ENCODE data around the gene CDT1. TPM values are rescaled to one million over a fixed set of nuclear protein-coding genes. Genes with fewer than 3 reads are reported as not detected.

Gene CDT1
- total and polyA plus RNA-seq, 5 experiments from 2014 or later: 0.13 to 0.74 (median 0.36) TPM; not detected in 1

DNA sequence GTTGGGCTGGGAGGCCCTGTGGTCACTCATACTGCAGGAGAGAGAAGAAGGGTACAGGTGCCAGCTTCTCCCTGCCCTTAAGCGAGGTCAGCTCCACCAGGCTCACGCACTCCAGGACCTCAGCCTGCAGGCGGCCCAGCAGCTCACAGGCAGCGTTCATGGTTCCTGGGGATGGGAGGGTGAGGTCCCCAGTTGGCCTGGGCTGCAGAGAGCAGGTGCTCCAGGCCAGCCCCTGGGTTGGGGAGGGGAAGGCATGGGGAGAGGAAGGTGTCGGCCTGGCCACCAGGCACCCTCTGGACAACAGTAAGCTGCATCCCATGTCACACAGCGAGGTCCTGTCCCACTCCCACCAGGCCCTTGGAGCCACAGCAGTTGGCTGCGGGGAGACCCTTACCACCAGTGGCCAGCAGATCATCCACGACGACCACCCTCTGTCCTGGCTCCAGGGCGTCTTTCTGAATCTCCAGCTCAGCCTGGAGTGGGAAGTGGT lies 6.1 kb downstream of the CDT1 start:
- H3K27ac Mint-ChIP-seq: peak overlapping the region in 4 of 10 donors; percentile 37 to 91 (median 60)
- no peak for ATAC-seq
- H3K36me3 Mint-ChIP-seq: peaks cover 0 to 12% (median 0%) of the 10 kb centered on the region in 3 donors

DNA sequence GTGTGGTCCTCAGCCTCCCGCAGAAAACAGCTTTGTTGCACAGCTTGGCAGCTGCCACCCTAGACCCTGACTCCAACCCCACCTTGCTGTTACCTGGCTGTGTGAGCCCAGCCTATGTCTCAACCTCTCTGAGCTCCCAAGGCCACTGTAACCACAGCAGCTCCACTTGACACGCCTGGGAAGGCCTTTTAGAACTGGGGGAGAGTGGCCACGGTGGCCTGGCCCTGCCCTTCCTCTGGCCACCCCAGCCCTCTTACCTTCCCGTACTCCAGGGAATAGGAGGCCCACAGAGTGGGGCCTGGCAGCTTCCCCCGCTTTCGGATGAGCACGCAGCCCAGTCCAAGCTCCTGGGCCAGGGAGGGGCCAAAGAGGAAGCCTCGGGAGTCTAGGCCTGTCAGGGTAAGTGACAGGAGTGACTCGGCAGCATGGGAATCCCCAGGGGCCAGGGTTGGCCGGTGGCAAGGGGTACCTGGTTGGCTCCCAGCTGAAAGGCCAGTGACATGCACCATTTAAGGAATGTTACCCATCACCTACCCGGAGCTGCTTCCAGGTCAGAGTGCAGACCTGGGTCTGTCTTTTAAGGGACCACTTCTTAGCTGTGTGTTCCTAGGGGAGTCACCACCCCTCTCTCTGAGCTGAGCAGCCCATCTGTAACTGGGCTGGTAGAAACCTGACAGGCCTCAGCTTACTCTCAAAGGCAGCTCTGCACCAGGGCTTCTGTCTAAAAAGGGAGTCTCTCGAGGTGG lies 6.8 kb downstream of the CDT1 start:
- Mint-ChIP-seq H3K27me3 (no peaks in the 10 kb centered on the region), H3K4me3 (peak overlapping the region; percentile 82 to 97 (median 91)), H3K4me1 (peaks cover 3 to 26% (median 22%) of the 10 kb centered on the region in 4 donors), H3K9me3 (no peaks in the 10 kb centered on the region), H3K36me3 (peaks cover 0 to 12% (median 0%) of the 10 kb centered on the region in 3 donors), H3K27ac (peak overlapping the region in 8 of 10 donors; percentile 41 to 99 (median 86))
- ATAC-seq (no peak), DNase-seq (no peak)
- POLR2A ChIA-PET: interaction anchor here (0.8 to 5.4 kb wide), 10 partner anchors 7 to 404 kb away, joined by 3 to 59 read pairs (median 20); partner anchors contain the start of genes CDT1, GALNS, PIEZO1 and TRAPPC2L

More for the DNA sequence above, 6.1 kb downstream of the CDT1 start:
- Mint-ChIP-seq H3K4me3 (peak overlapping the region in 8 of 10 donors; percentile 33 to 97 (median 90)), H3K4me1 (peaks cover 3 to 26% (median 22%) of the 10 kb centered on the region in 4 donors), H3K27me3 (no peaks in the 10 kb centered on the region), H3K9me3 (no peaks in the 10 kb centered on the region)
- POLR2A ChIA-PET: interaction anchor here (0.8 to 5.4 kb wide), 7 partner anchors 10 to 405 kb away, joined by 3 to 59 read pairs (median 26); partner anchors contain the start of genes GALNS, PIEZO1 and TRAPPC2L
- no peak for DNase-seq

DNA sequence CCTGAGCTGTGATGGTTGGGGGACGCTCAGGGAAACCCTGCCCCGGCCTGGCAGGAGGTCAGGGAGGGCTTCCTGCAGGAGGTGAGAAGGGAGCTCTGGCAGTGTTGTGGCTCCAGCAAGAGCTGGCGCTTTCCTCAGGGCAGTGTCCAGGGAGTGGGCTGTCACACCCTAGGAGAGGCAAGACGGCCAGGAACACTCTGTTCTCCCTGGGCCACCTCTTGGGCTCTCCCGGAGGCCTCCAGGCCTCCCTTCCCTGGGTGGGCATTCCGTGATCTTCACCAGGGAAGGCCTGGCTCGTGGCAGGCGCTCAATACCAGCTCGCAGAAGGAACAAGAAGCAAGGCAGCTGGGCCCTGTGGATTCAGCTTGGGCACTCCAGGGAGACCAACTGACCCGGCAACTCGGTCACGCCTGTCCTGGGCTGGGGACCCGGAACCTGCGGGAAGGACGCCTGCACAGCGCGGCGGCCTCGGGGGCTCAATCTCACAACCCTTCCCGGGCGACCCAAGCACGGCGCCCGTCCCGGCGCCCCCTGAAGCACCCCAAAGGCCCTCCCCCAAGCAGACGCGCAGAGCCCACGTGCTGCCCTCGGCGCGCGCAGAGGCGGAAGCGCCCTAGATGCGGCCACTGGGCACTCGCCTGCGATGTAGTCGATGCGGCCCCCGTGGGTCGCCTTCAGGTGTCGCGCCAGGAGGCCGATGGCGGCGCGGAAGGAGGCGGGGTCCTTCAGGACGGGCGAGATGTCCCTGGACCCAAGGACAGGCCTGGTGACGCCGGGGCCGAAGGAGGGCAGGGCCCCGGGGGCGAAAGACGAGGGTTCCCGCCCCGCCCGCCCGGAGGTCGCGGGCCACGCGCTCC lies 7.6 kb downstream of the CDT1 start:
- Mint-ChIP-seq H3K9me3 (no peaks in the 10 kb centered on the region), H3K4me1 (peaks cover 3 to 26% (median 22%) of the 10 kb centered on the region in 4 donors)
- ATAC-seq: peak; percentile 64 to 68

DNA sequence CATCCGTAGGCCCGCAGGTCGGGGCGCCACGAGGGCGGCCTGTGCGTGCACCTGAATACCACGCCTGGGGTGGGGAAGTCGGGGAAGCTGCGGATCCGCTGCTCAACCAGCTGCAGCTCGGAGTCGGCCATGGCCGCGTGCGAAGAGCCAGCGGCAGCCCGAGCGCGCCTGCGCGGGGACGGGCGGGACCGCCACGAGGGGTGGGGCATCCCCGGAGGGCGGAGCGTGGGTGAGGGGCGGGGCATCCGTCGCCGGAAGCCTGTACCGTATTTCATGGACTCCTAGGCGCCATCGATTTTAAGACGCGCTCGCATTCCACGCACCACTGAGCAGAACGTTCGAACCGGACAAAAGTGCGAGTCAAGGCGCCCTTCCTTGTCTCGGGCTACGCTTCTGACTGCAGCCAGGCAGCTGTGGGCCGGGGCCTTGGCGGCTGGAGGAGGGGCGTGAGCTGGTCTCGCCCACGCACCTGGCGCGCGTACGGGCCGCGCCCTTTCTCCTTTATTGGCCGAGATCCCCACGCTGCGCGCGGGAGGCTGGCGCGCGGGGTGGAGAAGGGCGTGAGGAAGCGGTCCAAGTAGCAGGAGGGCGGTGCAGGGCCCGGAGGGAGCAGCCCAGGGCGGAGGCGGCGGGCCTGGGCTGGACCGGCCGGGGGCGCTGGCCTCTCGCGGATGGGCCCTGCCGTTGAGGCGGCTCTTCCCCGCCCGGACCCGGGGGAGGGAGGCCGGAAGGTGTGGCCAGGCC lies 8.4 kb downstream of the CDT1 start, which contains the start of gene APRT:
APRT (minus strand) TSS at position 160 of the 744 bp plus-strand sequence; CDS start at position 131, 29 bp downstream.
- Mint-ChIP-seq H3K4me3 (peak within 1 kb of the TSS; percentile 94 to 98 (median 96)), H3K4me1 (peaks cover 3 to 26% (median 22%) of the 10 kb centered on the region in 4 donors), H3K27me3 (no peaks in the 10 kb centered on the region), H3K27ac (peak within 1 kb of the TSS; percentile 81 to 99 (median 97)), H3K9me3 (no peaks in the 10 kb centered on the region), H3K36me3 (peaks cover 0 to 12% (median under 1%) of the 10 kb centered on the region in 3 donors)
- POLR2A ChIA-PET: interaction anchor here (0.6 to 5.4 kb wide), 21 partner anchors 9 to 429 kb away, joined by 3 to 59 read pairs (median 4); partner anchors contain the start of genes CDT1, GALNS, PIEZO1 and TRAPPC2L
- peak; percentile 93 to 99 (median 98) for DNase-seq
- ATAC-seq: peak; percentile 83 to 88

More for the DNA sequence above, 7.6 kb downstream of the CDT1 start:
- POLR2A ChIA-PET: interaction anchor here (0.6 to 5.4 kb wide), 18 partner anchors 8 to 407 kb away, joined by 3 to 59 read pairs (median 7); partner anchors contain the start of genes CDT1, GALNS, PIEZO1 and TRAPPC2L
- Mint-ChIP-seq H3K27me3 (no peaks in the 10 kb centered on the region), H3K27ac (peak overlapping the region; percentile 81 to 99 (median 93)), H3K36me3 (peaks cover 0 to 12% (median 0%) of the 10 kb centered on the region in 3 donors), H3K4me3 (peak overlapping the region; percentile 82 to 97 (median 91))
- DNase-seq: peak in 9 of 10 donors; percentile 56 to 81 (median 66)

DNA sequence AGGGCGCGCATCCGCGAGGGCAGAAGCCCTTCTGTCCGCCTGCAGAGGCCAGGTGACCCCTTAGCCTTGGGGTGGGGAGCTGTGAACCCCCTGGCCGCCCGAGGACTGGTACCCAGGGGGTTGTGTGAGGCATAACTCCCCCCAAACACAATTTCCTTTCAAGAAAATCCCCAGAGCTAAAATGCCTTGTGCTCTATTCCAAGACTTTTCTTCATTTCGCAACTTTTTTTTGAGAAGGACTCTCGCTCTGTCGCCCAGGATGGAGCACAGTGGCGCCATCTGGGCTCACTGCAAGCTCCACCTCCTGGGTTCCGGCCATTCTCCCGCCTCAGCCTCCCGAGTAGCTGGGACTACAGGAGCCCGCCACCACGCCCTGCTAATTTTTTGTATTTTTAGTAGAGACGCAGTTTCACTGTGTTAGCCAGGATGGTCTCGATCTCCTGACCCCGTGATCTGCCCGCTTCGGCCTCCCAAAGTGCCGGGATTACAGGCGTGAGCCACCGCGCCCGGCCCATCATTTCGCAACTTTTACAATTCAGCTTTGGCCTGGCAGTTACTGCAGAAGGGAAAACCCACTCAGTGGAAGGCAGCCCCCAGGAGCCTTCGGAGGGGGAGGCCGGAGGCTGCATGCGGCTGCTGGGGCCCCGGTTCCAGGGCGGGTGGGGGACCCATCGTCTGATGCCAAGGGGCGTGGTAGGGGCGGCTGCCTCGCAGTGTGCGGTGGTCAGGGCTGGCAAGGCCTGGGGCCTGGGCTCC lies 9.1 kb downstream of the CDT1 start:
- no peak for DNase-seq
- no peak for ATAC-seq
- POLR2A ChIA-PET: interaction anchor here (0.6 to 5.4 kb wide), 19 partner anchors 9 to 428 kb away, joined by 3 to 59 read pairs (median 4); partner anchors contain the start of genes CDT1, GALNS, PIEZO1 and TRAPPC2L

DNA sequence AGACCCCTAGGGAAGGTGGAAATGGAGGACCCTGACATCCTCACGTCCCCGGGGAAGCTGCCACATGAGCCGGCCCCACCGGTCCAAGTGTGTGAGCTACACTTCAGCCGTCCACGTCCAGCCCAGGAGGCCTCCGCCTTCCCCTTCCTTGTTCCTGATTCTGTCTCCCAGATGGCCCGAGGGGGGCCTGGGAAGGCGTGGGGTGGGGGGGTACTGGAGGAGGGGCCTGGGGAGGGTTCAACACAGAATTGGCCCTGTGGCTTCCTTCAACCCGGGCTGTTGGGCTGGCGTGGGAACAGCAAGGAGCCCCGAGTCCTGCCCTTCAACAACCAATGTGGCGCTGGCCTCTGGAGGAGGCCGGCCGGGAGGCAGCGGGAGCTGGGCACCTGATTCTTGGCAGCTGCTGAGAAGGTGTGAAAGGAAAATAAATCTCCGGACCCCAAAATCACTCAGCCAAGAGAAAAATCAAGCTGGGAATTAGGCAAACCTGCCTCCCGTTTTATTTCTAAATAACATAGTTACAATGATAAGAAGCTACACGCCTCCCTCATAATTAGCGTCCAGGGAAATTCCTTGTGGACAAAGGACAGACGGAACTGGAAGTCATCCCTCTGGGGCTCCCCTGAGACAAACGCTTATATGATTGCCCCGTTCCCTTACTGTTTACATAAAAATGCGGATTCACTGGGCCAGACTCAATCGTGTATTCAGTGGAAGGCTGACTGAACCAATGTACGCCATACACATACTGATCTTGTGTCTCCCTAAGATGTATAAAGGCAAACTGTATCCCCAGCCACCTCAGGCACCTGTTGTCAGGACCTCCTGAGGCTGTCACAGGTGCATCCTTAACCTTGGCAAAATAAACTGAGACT lies 9.9 kb downstream of the CDT1 start:
- no peaks in the 10 kb centered on the region for H3K27me3 Mint-ChIP-seq
- no peak overlapping the region for H3K27ac Mint-ChIP-seq
- peaks cover 0 to 8% (median 1%) of the 10 kb centered on the region in 3 donors for H3K36me3 Mint-ChIP-seq
- POLR2A ChIA-PET: interaction anchor here (0.9 to 5.4 kb wide), 6 partner anchors 12 to 404 kb away, joined by 3 to 59 read pairs (median 8); partner anchors contain the start of genes GALNS, PIEZO1, TRAPPC2L and ZNF778
- H3K4me3 Mint-ChIP-seq: peak overlapping the region in 9 of 10 donors; percentile 13 to 84 (median 59)
- peaks cover 1 to 26% (median 22%) of the 10 kb centered on the region in 4 donors for H3K4me1 Mint-ChIP-seq
- DNase-seq: no peak
- H3K9me3 Mint-ChIP-seq: no peaks in the 10 kb centered on the region
- no peak for ATAC-seq

More for the DNA sequence above, 9.1 kb downstream of the CDT1 start:
- peaks cover 0 to 12% (median 1%) of the 10 kb centered on the region in 3 donors for H3K36me3 Mint-ChIP-seq
- H3K27me3 Mint-ChIP-seq: no peaks in the 10 kb centered on the region
- H3K27ac Mint-ChIP-seq: peak overlapping the region in 7 of 10 donors; percentile 4 to 86 (median 75)
- H3K4me3 Mint-ChIP-seq: peak overlapping the region; percentile 71 to 94 (median 80)
- peaks cover 1 to 26% (median 22%) of the 10 kb centered on the region in 4 donors for H3K4me1 Mint-ChIP-seq
- no peaks in the 10 kb centered on the region for H3K9me3 Mint-ChIP-seq

DNA sequence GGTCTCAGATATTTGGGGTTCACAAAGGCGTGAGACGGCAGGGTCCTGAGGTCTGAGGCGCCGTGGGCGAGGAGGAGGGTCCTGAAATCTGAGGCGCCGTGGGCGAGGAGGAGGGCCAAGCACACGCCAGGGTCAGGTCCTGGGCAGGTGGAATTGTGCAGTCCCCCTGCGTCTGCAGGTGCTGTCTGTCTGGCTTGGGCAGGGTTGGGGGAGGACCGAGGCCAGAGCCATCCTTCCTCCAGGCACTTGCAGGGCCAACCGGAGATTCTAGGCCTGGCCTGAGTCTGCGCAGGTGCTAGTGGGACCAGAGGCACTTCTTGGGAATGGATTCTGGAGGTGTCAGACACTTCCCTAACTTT lies 10.5 kb downstream of the CDT1 start:
- DNase-seq (no peak), ATAC-seq (no peak)
- H3K27ac Mint-ChIP-seq: no peak overlapping the region
- H3K36me3 Mint-ChIP-seq: peaks cover 0 to 5% (median 1%) of the 10 kb centered on the region in 3 donors
- H3K27me3 Mint-ChIP-seq: no peaks in the 10 kb centered on the region
- H3K4me1 Mint-ChIP-seq: peaks cover 1 to 24% (median 22%) of the 10 kb centered on the region in 4 donors
- no peaks in the 10 kb centered on the region for H3K9me3 Mint-ChIP-seq
- peak overlapping the region in 6 of 10 donors; percentile 13 to 72 (median 61) for H3K4me3 Mint-ChIP-seq
- POLR2A ChIA-PET: interaction anchor here (0.9 to 5.4 kb wide), 3 partner anchors 13 to 43 kb away, joined by 3 to 59 read pairs (median 4); partner anchors contain the start of genes GALNS and TRAPPC2L

DNA sequence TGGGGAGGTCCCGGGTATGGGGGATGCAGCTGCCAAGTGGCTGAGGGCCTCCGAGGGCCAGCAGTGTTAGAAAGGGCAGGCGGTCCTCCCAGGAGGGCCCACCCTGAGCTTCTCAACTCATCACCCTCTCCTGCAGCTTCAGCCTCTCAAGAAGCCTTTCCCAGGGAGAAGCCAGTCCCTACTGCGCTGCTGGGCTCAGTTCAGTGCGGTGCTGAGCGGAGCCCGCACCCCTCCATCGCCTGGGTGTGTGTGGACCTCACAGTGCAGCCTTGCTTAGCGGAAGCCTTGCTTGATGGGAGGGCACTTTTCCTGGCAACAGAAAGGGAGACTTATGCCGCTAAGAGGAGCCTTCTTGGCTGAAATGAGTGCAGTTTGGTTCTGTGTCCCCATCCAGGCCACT lies 11.6 kb downstream of the CDT1 start:
- Mint-ChIP-seq H3K27me3 (no peaks in the 10 kb centered on the region), H3K4me3 (no peak overlapping the region), H3K9me3 (no peaks in the 10 kb centered on the region), H3K36me3 (peaks cover 0 to 1% (median 0%) of the 10 kb centered on the region in 3 donors), H3K4me1 (peaks cover 1 to 17% (median 15%) of the 10 kb centered on the region in 4 donors), H3K27ac (peak overlapping the region in 1 of 10 donors; percentile 7)
- POLR2A ChIA-PET: interaction anchor here (0.9 kb wide), 1 partner anchor 41 kb away, joined by 5 read pairs; the partner anchor contains the start of genes GALNS and TRAPPC2L
- no peak for DNase-seq
- no peak for ATAC-seq

DNA sequence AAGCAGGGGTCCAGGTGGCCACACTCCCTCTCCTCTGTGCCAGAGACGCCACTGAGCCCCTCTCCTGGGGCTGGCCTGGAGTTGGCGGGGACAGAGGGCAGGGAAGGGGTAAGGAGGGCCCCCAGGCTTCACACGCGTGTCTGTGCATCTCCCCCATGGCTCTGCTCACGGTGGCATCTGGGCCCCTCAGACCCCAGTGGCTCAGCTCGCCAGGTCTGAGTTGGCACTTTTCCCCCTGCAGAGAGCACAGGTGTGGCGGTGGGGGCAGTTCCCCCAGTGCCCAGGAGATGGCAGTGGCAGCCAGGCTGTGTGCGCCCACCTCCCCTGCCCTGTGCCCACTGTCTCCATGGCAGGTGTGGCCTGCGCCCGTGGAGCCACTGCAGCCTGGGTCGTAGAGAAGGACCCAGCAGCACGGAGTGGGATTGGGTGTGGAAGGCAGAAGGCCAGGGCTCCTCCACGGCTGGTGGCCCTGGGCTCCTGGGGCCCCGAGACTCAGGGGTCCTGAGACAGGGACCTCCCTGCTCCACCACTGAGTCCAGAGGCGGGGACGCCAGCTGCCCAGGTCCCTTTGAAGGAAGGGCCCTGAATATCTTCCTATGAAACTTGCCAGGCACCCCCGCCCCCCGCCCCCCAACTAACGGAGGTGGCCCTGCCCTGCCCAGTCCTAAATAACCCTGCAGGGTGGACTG lies 12.5 kb downstream of the CDT1 start:
- Mint-ChIP-seq H3K9me3 (no peaks in the 10 kb centered on the region), H3K27ac (no peak overlapping the region), H3K27me3 (no peaks in the 10 kb centered on the region), H3K4me3 (peak overlapping the region in 1 of 10 donors; percentile 48), H3K4me1 (peaks cover 1 to 9% (median 7%) of the 10 kb centered on the region in 4 donors), H3K36me3 (peaks cover 0 to 1% (median 0%) of the 10 kb centered on the region in 3 donors)
- DNase-seq: peak in 9 of 10 donors; percentile 42 to 77 (median 63)
- peak in 1 of 2 donors; percentile 17 for ATAC-seq
- POLR2A ChIA-PET: interaction anchor here (0.9 to 2.7 kb wide), 3 partner anchors 42 to 402 kb away, joined by 3 to 11 read pairs (median 8); partner anchors contain the start of genes GALNS, TRAPPC2L and ZNF778
